ENCODE data around the gene CCL11. TPM values are rescaled to one million over a fixed set of nuclear protein-coding genes. Genes with fewer than 3 reads are reported as not detected.
"Not testable (repeated sequence)": the region's sequence is repeated elsewhere in the genome, so short reads cannot be mapped to it uniquely, and the experiment has no call there.

The CCL11 gene
- total and polyA plus RNA-seq, 4 experiments from 2014 or later = not detected

DNA sequence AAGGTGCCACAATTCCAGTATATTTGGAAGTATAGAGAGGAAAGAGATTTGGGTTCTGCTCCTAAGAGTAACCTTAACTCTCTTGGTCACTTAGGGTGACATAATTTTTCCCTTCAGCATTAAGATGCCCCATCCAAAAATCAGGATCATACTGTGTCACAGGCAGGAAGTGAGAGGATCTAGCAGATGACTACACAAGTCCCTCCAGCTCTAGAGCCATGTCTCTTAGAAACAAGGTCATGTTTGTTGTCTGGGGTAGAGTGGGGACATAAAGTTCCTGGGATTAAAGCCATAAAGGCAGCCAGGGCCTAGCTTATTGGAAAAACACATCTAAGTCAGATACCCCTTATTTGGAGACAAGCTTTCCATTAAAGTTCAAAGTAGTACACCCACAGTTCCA is 36.4 kb downstream of the CCL11 start:
- Histone ChIP-seq H3K27ac (ENCODE audit: low read depth, low read length) (no peak overlapping the region), H3K36me3 (ENCODE audit: insufficient read depth, low read length) (no peaks in the 10 kb centered on the region), H3K9me3 (ENCODE audit: control insufficient read depth in 1 of 2, low read length in 2 of 2) (no peaks in the 10 kb centered on the region), H3K4me1 (ENCODE audit: insufficient read depth, low read length) (no peaks in the 10 kb centered on the region), H3K4me3 (ENCODE audit: low read length in 2 of 2) (no peak overlapping the region), H3K27me3 (ENCODE audit: insufficient read depth, low read length) (no peaks in the 10 kb centered on the region)
- H3K4me1 Mint-ChIP-seq = no peaks in the 10 kb centered on the region
- H3K36me3 Mint-ChIP-seq = peaks cover 0 to 5% of the 10 kb centered on the region in 2 donors
- no peak for DNase-seq
- ChIA-PET POLR2A (ENCODE audit: partially characterized antibody) (no interaction called here), CTCF (ENCODE audit: partially characterized antibody) (interaction anchor here (1.1 kb wide), 1 partner anchor 11 kb away, joined by 4 read pairs; no protein-coding TSS in a partner anchor)
- H3K27me3 Mint-ChIP-seq = peaks cover 7 to 8% of the 10 kb centered on the region in 2 donors
- peaks cover 0 to 25% (median 14%) of the 10 kb centered on the region in 8 donors for H3K9me3 Mint-ChIP-seq
- intact Hi-C loops (cut with micrococcal nuclease) = no loop called here
- no peak overlapping the region for H3K27ac Mint-ChIP-seq
- no peak overlapping the region for H3K4me3 Mint-ChIP-seq

DNA sequence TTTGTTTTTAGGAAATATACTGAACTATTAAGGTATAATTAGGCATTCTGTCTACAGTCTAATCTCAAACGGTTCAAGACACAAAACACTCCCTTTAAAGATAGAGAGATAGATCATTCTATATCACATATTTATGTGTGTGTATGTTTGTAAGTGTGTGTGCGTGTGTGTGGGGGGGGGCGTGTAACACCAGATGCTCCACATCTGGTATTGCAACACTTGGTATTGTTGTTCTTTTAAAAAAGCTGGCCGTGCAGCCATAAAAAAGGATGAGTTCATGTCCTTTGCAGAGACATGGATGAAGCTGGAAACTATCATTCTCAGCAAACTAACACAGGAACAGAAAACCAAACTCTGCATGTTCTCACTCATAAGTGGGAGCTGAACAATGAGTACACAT is 42.0 kb downstream of the CCL11 start:
- POLR2A ChIA-PET (ENCODE audit: partially characterized antibody); H3K36me3 ChIP-seq (ENCODE audit: insufficient read depth, low read length); H3K4me3 ChIP-seq (ENCODE audit: low read length in 2 of 2); H3K4me3 Mint-ChIP-seq; DNase-seq; H3K4me1 Mint-ChIP-seq; H3K27me3 Mint-ChIP-seq; H3K4me1 ChIP-seq (ENCODE audit: insufficient read depth, low read length); H3K9me3 ChIP-seq (ENCODE audit: control insufficient read depth in 1 of 2, low read length in 2 of 2); intact Hi-C loops (cut with micrococcal nuclease); H3K36me3 Mint-ChIP-seq; H3K27ac ChIP-seq (ENCODE audit: low read depth, low read length); H3K27ac Mint-ChIP-seq; CTCF ChIA-PET (ENCODE audit: partially characterized antibody); H3K27me3 ChIP-seq (ENCODE audit: insufficient read depth, low read length): not testable (repeated sequence)
- H3K9me3 Mint-ChIP-seq = peaks cover 0 to 25% (median 12%) of the 10 kb centered on the region in 8 donors

GRCh38 chr17:34337701-34338100 is 52.2 kb downstream of the CCL11 start:
- no peak for DNase-seq
- no peaks in the 10 kb centered on the region for H3K36me3 ChIP-seq (ENCODE audit: insufficient read depth, low read length)
- H3K27ac ChIP-seq (ENCODE audit: low read depth, low read length) = no peak overlapping the region
- ChIA-PET CTCF (ENCODE audit: partially characterized antibody) (no interaction called here), POLR2A (ENCODE audit: partially characterized antibody) (no interaction called here)
- H3K4me1 ChIP-seq (ENCODE audit: insufficient read depth, low read length) = no peaks in the 10 kb centered on the region
- Mint-ChIP-seq H3K36me3 (no peaks in the 10 kb centered on the region), H3K4me1 (no peaks in the 10 kb centered on the region), H3K27me3 (peaks cover 27 to 31% of the 10 kb centered on the region in 2 donors), H3K9me3 (peaks cover 0 to 11% (median 4%) of the 10 kb centered on the region in 8 donors), H3K4me3 (no peak overlapping the region), H3K27ac (no peak overlapping the region)
- intact Hi-C loops (cut with micrococcal nuclease) = no loop called here
- peaks cover 11% of the 10 kb centered on the region for H3K27me3 ChIP-seq (ENCODE audit: insufficient read depth, low read length)
- H3K4me3 ChIP-seq (ENCODE audit: low read length in 2 of 2) = no peak overlapping the region
- no peaks in the 10 kb centered on the region for H3K9me3 ChIP-seq (ENCODE audit: control insufficient read depth in 1 of 2, low read length in 2 of 2)

Other genes with a start within 250 kb of the CCL11 start
- 10 to 100 TPM; 16.7 to 20.7 TPM for gene CCL2, start 30.5 kb upstream of the CCL11 start, total RNA-seq
- gene CCL2, start 30.5 kb upstream of the CCL11 start, polyA plus RNA-seq = not detected
- gene CCL7, start 15.5 kb upstream of the CCL11 start, total RNA-seq = not detected
- gene CCL7, start 15.5 kb upstream of the CCL11 start, polyA plus RNA-seq = not detected
- gene CCL8, start 33.7 kb downstream of the CCL11 start, total RNA-seq = not detected
- gene CCL8, start 33.7 kb downstream of the CCL11 start, polyA plus RNA-seq = not detected
- gene CCL13, start 70.7 kb downstream of the CCL11 start, total RNA-seq = not detected
- gene CCL13, start 70.7 kb downstream of the CCL11 start, polyA plus RNA-seq = not detected
- gene CCL1, start 77.5 kb downstream of the CCL11 start, total RNA-seq = not detected
- gene CCL1, start 77.5 kb downstream of the CCL11 start, polyA plus RNA-seq = not detected

Data from CD4-positive, alpha-beta memory T cell (primary cell).